GM21619 (cell line): ENCODE measurements around the gene PPP1R9B.

Source experiments
- ATAC-seq: cut with Tn5 transposase; IDR thresholded peaks from one replicate; pipeline ENCODE4 v1.9.1; 2021; ENCODE audit not compliant: unreplicated experiment

Gene PPP1R9B

GRCh38 chr17:50150354-50151040 is at the start of gene PPP1R9B:
PPP1R9B (minus strand) TSS chr17:50150677; CDS start chr17:50150513, 164 bp downstream.
- no peak for ATAC-seq

- peak; percentile 23 for ATAC-seq
Measured at GRCh38 chr17:50199803-50200456, 49.5 kb upstream of the PPP1R9B start.

GRCh38 chr17:50199211-50199802 is 48.8 kb upstream of the PPP1R9B start:
- ATAC-seq, result no peak

GRCh38 chr17:50198026-50198669 is 47.7 kb upstream of the PPP1R9B start:
- no peak for ATAC-seq

- no peak for ATAC-seq
Measured at GRCh38 chr17:50196826-50197225, 46.3 kb upstream of the PPP1R9B start.

- ATAC-seq, result no peak
Measured at GRCh38 chr17:50196036-50196435, 45.6 kb upstream of the PPP1R9B start.

- no peak for ATAC-seq
Measured at GRCh38 chr17:50194934-50195865, 44.7 kb upstream of the PPP1R9B start.

GRCh38 chr17:50194140-50194933 is 43.9 kb upstream of the PPP1R9B start:
- no peak for ATAC-seq

- ATAC-seq, result no peak
Measured at GRCh38 chr17:50192618-50193291, 42.3 kb upstream of the PPP1R9B start.

- ATAC-seq, result no peak
Measured at GRCh38 chr17:50192144-50192617, 41.7 kb upstream of the PPP1R9B start.

GRCh38 chr17:50191359-50192143 is 41.1 kb upstream of the PPP1R9B start:
- ATAC-seq, result no peak

- ATAC-seq, result no peak
Measured at GRCh38 chr17:50190603-50191358, 40.3 kb upstream of the PPP1R9B start.

- ATAC-seq, result no peak
Measured at GRCh38 chr17:50190293-50190602, 39.8 kb upstream of the PPP1R9B start.

GRCh38 chr17:50189550-50190292 is 39.2 kb upstream of the PPP1R9B start:
- no peak for ATAC-seq

- no peak for ATAC-seq
Measured at GRCh38 chr17:50188921-50189549, 38.6 kb upstream of the PPP1R9B start.

- no peak for ATAC-seq
Measured at GRCh38 chr17:50188531-50188920, 38.0 kb upstream of the PPP1R9B start.
